Measurements from ENCODE around the gene CDK17.
"Not testable (repeated sequence)": the region's sequence is repeated elsewhere in the genome, so short reads cannot be mapped to it uniquely, and the experiment has no call there.

CDK17 gene

DNA sequence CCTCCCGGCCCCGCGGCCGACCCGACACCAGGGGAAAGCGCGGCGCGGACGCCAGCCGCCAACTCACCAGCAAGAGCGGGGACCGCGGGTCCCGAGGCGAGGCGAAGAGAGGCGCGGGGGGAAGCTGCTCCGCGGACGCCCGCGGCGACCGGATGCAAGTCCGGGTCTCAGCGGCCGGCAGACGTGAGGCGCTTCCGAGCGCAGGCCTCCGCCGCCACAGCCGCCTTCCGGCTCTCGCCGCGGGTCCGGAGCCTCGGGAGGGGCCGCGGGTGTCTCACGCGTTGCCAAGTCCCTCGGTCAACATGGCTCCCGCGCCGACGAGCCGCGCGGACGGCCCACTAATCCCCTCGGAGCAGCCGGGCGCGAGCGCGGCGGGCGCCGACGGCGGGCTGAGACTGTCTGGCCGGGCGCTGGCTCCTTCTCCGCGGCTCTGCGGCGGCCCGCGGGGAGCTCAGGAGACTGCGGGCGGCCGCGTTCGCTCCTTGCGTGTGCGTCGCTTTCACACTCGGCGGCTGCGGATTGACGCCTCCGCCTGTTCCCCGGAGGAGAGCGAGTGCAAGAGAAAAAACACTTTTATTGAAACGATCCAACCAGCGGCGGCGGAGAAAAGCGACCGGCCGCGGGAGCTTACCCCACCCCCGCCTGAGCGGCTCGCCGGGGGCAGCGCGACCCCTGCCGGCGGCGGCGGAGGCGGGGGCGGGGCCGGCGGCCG, at the start of gene CDK17:
TSS of gene CDK17 (minus strand) at position 521 of the 712 bp plus-strand sequence. CDS start 65,603 bp downstream, outside the sequence.
- H3K4me3 ChIP-seq (ENCODE audit: low read depth, low read length), result peak within 1 kb of the TSS; percentile 80
- DNase-seq (ENCODE audit: low read depth), result no peak

DNA sequence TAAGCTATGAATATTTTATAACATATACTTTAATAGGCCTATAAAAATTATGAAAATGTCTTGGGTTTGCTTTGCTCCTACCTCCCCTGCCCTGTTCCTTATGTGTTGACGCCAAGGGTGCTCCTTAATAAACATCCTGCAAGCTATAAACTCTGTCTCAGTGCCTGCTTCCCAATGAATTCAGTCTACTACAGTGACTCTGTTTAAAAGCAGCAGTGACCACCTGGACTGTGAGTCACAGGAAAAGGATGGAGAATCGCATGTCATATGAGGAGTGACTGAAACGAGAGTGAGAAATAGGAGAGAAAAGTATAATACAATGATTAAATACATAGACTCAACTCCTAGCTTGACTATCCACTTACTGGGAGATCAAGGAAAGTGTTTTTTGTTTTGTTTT, 48.1 kb upstream of the CDK17 start:
- no peak for DNase-seq (ENCODE audit: low read depth)
- H3K4me3 ChIP-seq (ENCODE audit: low read depth, low read length), result no peak overlapping the region

DNA sequence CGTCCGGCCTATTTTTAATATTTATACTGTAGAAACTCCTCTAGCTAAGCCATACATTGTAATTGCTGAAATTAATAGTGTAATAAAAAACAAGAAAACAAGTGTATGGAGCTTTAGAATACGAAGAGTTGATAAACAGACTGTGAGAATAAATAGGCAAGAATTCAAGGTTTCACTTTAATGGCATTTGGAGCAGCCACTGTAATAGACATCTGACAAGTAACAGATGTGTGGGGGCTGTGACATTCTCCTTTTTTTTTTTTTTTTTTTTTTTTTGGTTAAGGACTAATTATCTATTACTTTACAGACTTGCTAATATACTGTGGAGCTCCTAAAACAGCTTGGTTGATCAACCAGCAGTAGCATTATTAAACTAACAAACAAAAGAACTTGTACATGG, 47.0 kb upstream of the CDK17 start:
- no peak overlapping the region for H3K4me3 ChIP-seq (ENCODE audit: low read depth, low read length)
- no peak for DNase-seq (ENCODE audit: low read depth)

DNA sequence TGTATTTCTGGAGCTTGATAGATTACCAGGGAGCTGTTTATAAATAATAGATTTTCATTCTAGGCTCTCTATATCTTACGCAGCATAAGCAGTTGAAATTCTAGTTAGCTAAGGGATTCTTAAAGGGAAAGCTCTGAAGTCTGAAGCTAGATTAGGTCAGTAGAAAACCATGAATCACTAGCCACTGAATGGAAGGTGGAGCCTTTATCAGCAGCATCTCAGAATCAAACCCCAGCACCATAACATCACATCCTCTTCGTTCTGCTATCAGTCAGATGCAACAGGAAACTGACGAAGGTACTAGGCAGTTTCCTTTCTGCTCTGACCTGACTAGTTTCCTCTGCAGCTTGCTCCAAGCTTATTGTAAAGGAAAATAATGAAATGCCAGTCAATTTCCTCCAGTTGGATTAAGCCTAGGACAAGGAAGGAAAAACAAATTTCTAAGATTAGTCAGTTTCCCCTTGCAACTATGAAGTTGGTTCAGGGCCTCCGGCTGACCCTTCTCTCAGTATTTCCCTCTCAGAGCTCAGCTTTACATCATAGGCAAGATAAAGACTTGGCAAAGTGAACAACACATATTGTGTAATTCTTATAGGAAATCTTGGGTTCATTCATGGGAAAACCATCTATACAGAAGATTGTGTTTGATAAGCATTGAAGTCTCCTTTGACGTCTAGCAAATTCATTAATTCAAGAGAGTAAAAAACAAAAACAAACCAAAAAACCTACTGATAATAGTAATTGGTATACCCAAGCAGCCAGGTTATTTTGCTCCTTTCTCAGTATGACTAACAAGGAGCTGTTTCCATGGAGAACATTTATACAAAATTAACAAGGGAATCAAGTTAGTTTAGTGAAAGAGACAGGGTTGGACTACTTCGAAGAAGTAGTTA, 45.7 kb upstream of the CDK17 start:
- peak overlapping the region; percentile 12 for H3K4me3 ChIP-seq (ENCODE audit: low read depth, low read length)
- DNase-seq (ENCODE audit: low read depth), result peak; percentile 90

DNA sequence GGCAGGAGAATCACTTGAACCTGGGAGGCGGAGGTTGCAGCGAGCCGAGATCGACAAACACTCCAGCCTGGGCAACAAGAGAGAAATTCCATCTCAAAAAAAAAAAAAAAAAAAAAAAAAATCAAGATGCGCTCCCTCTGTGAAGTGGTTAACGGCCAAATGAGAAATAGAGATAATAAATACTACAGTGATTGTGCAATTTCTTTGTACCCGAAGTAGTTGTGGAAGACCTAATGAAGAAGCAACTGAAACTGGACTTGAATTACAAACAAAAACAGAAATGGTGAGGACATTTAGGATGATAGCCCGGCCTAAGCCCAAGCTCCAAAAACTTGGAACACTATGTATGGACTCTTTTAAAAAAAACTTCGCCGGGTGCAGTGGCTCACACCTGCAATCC, 44.2 kb upstream of the CDK17 start:
- H3K4me3 ChIP-seq (ENCODE audit: low read depth, low read length), result no peak overlapping the region
- DNase-seq (ENCODE audit: low read depth), result no peak

DNA sequence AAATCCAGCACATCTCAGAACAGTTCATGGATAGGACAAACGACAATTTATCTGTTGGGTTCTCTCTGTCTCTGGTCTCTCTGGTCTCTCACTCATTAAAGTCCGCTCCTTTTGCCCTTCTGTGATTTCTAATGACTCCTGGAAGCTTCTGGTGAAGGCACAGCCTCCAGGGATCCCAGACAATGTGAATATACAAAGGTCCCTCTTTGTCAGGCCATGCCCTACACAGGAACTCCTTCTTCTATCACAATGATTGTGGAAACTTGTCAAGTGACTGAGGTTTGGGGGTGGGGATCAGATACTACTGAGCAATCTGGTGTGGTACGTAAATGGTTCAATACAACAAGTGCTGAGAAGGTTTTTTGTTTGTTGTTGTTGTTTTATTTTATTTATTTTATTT, 42.7 kb upstream of the CDK17 start:
- no peak overlapping the region for H3K4me3 ChIP-seq (ENCODE audit: low read depth, low read length)

DNA sequence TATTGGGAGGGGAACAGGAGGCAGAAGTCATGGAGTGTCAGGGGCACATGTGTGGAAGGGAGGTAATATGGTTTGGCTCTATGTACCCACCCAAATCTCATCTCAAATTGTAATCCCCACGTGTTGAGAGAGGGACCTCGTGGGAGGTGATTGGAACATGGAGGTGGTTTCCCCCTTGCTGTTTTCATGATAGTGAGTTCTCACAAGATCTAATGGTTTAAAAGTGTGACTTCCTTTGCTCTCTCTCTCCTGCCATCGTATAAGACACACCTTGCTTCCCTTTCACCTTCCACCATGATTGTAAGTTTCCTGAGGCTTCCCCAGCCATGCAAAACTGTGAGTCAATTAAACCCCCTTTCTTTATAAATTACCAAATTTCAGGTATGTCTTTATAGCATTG, 41.6 kb upstream of the CDK17 start:
- H3K4me3 ChIP-seq (ENCODE audit: low read depth, low read length), result no peak overlapping the region
- no peak for DNase-seq (ENCODE audit: low read depth)

More for the DNA sequence above, 42.7 kb upstream of the CDK17 start:
- no peak for DNase-seq (ENCODE audit: low read depth)

DNA sequence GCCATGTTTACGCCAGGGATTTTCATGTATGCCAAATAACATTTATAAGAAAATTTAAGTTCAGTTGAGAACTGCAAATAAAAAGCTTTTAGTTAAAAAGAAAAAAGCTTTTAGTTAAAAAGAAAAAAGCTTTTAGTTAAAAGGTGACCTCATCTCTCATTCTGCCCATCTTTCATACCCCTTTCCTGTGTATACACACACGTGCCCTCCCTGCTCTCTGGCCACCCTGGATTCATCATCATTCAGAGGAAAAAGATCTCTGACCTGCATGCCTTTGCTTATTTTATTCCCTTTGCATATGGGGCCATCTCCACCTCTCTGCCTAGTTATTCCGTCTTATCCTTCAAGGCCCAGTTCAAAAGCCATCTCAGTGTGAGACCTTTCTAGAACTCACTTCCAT, 38.1 kb upstream of the CDK17 start:
- H3K4me3 ChIP-seq (ENCODE audit: low read depth, low read length), result no peak overlapping the region
- no peak for DNase-seq (ENCODE audit: low read depth)

DNA sequence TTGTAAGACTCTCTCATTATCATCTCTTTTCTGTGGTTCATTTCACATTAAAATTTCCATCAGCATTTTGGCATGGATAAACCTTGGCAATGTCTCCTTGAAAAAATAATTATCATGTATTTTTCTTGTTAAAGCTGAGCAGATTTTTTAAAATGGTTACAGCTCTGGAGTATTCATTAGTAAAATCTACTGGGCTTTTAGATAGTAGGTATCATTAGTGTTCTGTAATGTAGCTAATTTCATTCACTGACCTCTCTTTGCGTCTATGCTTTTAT, 36.9 kb upstream of the CDK17 start:
- H3K4me3 ChIP-seq (ENCODE audit: low read depth, low read length), result no peak overlapping the region
- DNase-seq (ENCODE audit: low read depth), result no peak

DNA sequence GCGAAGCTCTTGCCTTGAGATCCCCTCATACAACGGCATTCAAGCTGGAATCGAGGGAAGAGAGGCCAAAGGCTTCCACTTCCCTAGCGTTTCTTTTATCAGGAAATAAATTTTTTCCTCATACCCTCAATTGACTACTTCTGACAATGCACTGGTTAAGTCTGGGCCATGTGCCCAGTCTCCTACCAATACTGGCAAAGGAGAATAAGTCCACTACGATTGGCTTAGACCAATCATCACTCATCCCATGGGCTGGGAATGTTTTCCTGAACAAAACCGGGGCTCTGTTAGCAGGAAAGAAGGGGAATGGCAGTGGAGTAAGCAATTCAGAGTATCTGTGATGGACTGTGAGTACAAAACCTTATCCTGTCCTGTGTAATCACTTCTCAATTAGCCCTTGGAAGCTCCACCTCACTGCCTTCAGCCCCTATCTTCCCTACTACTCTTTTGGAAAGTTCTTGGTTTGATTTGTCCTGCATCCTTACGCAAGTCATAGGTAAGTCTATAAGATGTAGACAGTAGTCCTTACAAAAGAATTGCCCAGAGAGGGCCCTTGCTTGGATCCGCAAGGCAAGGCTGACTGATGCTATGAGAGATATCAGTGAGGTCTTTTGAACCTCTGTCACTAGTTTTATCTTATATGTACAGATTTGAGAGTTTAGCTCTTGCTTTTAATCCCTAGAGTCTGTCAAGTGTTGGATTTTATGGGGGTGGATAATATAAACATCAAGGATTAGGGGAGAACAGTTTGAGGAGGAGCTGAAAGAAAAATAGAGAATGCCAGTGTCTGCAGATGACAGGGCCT, 36.3 kb upstream of the CDK17 start:
- no peak for DNase-seq (ENCODE audit: low read depth)
- H3K4me3 ChIP-seq (ENCODE audit: low read depth, low read length), result no peak overlapping the region

DNA sequence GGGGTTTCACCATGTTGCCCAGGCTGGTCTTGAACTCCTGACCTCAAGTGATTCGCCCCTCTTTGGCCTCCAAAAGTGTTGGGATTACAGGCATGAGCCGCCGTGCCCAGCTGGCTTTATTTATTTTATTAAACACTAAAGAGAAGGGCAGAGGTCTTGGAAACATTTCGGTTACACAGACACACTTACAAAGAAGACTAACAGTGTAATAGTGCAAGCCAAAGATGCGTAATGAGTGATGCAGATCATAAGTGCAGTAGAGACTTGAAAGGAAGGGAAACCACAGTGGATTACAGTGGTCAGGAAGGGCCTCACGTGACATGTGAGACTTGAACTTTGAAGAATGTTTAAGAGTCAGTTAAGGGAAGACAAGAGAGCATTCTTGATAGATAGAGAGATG, 33.9 kb upstream of the CDK17 start:
- DNase-seq (ENCODE audit: low read depth), result peak; percentile 97
- no peak overlapping the region for H3K4me3 ChIP-seq (ENCODE audit: low read depth, low read length)

DNA sequence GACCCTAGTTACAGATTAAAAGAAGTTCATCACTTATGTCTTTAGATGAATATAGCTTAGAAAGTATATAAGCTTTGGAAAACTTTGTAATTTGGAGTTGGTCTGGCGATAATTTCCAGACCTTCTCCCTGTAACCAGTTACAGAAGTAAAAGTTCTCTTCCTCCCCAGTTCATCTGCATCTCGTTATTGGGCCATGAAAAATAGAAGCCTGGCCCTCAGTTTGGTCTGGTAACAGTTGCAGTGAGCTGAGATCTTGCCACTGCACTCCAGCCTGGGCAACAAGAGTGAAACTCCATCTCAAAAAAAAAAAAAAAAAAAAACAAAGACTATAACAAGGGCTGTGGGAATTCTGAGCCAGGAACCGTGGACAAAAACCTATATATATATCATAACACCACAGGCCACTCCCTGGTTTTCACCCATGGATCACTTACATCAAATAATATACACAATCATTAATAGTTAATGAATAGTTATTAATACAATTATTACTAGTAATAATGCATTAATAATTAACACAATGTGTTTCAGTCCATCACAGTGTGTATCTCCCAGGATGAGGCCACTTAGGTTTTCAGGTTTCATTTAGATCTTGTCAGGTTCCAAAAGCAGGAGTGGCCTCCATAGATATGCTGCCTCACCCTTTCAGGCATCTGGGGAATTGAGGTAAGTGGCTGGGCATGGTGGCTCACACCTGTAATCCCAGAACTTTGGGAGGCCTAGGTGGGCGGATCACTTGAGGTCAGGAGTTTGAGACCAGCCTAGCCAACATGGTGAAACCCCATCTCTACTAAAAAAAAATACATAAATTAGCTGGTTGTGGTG, 32.5 kb upstream of the CDK17 start:
- not testable (repeated sequence) for H3K4me3 ChIP-seq (ENCODE audit: low read depth, low read length); DNase-seq (ENCODE audit: low read depth)

DNA sequence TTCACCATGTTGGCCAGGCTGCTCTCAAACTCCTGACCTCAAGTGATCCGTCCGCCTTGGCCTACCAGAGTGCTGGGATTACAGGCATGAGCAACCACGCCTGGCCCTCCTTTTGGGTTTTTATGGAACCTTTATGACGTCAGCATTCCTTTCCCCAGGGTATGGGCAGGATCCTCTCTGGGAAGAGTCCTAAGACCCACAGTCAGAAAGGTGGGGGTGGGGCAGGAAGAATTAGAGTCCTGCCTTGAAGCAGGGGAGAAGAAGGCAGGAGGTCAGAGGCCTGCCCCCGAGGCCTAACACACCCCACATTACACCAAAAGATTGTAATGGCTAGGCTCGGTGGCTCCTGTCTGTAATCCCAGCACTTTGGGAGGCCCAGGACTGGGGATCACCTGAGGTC, 30.8 kb upstream of the CDK17 start:
- H3K4me3 ChIP-seq (ENCODE audit: low read depth, low read length), result no peak overlapping the region
- no peak for DNase-seq (ENCODE audit: low read depth)

DNA sequence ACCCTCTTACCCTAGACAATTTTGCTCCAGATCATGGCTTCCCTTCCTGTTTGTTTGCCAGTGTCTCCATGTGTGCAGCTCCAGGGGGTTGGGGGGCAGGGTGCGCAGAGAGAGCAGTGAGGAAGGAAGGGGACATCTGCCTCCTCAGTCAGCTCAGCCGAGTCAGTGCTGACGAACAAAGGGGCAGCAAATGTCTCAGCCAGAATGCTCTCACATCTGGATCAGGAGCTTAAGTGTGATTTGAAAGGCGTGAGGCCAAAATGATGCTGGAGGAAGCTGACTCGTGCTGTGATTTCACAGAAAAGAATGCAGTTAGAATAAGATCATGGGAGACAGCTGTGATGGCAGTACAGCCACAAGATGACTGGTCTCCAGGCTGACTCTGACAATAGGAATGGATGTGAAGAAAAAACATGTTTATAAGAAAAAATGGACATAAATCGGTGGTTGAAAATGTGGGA, 27.1 kb upstream of the CDK17 start:
- DNase-seq (ENCODE audit: low read depth), result peak; percentile 100
- peak overlapping the region; percentile 21 for H3K4me3 ChIP-seq (ENCODE audit: low read depth, low read length)

DNA sequence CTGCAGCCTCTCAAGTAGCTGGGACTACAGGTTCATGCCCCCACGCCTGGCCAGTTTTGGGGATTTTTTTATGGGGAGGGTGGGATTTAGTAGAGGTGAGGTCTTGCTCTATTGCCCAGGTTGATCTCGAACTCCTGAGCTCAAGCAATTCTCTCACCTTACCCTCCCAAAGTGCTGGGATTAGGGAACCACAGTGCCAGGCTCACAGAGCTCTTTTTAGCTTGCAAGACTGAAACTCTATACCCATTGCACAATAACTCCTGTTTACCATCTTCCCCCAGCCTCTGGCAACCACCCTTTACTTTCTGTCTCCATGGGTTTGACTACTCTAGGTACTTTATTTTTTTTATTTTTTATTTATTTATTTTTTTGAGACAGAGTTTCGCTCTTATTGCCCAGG, 25.7 kb upstream of the CDK17 start:
- H3K4me3 ChIP-seq (ENCODE audit: low read depth, low read length), result no peak overlapping the region
- peak; percentile 69 for DNase-seq (ENCODE audit: low read depth)

DNA sequence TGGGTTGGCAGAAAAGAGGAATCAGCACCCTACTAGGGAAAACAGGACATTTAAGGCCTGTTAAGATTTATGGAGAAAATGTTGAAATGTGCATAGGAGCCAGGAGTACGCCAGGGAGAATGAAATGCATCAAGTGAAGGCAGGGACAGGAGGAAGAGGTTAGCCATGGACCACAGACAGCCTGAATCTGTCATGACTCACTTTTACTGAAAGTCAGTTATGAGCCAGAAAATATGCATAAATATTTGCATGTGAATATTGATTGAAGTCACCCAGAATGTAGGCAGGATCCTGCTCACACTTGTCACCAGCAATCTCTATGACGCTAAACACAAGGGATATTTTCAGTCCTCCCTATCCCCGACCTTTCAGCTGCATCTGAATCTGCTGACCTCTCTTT, 25.1 kb upstream of the CDK17 start:
- DNase-seq (ENCODE audit: low read depth), result peak; percentile 95
- H3K4me3 ChIP-seq (ENCODE audit: low read depth, low read length), result no peak overlapping the region

DNA sequence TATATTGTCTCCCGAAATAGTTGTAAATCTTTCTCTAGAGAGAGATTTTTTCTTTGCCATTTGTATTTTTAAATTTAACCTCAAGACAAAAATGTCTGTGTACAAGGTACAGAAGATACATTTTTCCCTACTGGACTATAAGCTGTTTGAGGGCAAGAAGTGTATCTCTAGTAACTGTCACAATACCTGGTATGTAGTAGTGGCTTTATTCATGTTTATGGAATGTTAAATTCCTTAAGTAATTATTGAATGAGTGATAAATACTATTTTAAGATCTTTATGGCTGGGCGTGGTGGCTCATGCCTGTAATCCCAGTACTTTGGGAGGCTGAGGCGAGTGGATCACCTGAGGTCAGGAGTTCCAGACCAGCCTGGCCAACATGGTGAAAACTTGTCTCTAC, 24.4 kb upstream of the CDK17 start:
- no peak overlapping the region for H3K4me3 ChIP-seq (ENCODE audit: low read depth, low read length)
- DNase-seq (ENCODE audit: low read depth), result no peak

DNA sequence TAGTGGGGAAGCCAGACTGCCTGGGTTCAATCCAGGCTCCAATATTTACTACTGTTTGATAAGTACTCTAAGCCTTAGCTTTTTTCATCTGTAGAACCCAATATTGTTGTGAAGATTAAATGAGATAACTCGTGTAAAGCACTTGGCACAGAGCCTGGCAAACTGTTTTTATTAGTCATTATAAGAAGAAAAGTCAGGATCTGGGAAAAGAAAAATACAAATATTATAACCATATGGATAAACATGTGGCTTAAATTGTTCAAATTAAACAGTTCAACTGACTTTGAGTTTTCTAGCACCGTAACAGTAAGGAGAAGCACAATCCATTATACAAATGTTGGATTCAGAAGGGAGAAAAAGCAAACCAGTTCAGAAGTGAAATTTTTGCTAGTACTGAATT, 22.0 kb upstream of the CDK17 start:
- H3K4me3 ChIP-seq (ENCODE audit: low read depth, low read length), result no peak overlapping the region
- no peak for DNase-seq (ENCODE audit: low read depth)

DNA sequence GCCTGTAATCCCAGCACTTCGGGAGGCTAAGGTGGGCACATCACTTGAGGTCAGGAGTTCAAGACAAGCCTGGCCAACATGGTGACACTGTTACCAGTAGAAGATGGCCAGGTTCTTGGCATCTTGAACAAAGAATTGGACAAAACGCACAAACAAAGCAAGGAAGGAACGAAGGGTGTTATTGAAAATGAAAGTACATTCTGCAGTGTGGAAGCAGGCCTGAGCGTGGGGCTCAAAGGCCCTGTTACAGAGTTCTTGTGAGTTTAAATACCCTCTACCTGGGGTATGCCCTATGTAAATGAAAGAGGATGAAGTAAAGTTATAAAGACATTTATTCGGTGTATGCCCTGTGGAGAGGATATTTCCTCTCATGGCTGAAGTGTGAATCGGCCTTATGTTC, 20.8 kb upstream of the CDK17 start:
- no peak overlapping the region for H3K4me3 ChIP-seq (ENCODE audit: low read depth, low read length)

More for the DNA sequence above, 20.8 kb upstream of the CDK17 start:
- no peak for DNase-seq (ENCODE audit: low read depth)

Measured in skeletal muscle cell (primary cell).